ENCODE measurements around the gene CKMT2. TPM values are rescaled to one million over a fixed set of nuclear protein-coding genes. Genes with fewer than 3 reads are reported as not detected.
A peak's percentile ranks its signal among the peaks of the same experiment; 100 is the strongest.

Gene CKMT2
- total RNA-seq, 2 donors from 2014 or later = 2.1 to 2.3 TPM

- H3K27ac Mint-ChIP-seq = no peak overlapping the region
- no peaks in the 10 kb centered on the region for H3K9me3 Mint-ChIP-seq
- TF ChIP-seq CTCF (conservative IDR thresholded peaks at IDR 0.05) = no peak
- no peak overlapping the region for H3K4me3 ChIP-seq (ENCODE audit: low read length)
- DNase-seq = no peak
- WGBS, 2 experiments (ENCODE audit: insufficient coverage in 1 of 2, insufficient read length in 1 of 2) = 78 to 89% methylated on average over 3 to 5 of the region's 5 CpGs
- H3K4me3 Mint-ChIP-seq = no peak overlapping the region
- H3K4me1 ChIP-seq (ENCODE audit: control insufficient read depth, insufficient read depth, low read length) = peaks cover 17% of the 10 kb centered on the region
- H3K36me3 ChIP-seq (ENCODE audit: control insufficient read depth, insufficient read depth, low read length) = peaks cover 4% of the 10 kb centered on the region
- H3K27me3 Mint-ChIP-seq (ENCODE audit: insufficient read depth) = no peaks in the 10 kb centered on the region
- no peak overlapping the region for H3K9ac ChIP-seq (ENCODE audit: extremely low read depth, low read length, poor library complexity, severe bottlenecking)
- peaks cover 32% of the 10 kb centered on the region for H3K4me1 Mint-ChIP-seq
- no peak overlapping the region for H3K27ac ChIP-seq (ENCODE audit: low read depth, low read length)
- peaks cover 9% of the 10 kb centered on the region for H3K36me3 Mint-ChIP-seq (ENCODE audit: low read depth)
- H3K9me3 ChIP-seq (ENCODE audit: control insufficient read depth, low read length) = no peaks in the 10 kb centered on the region
- H3K27me3 ChIP-seq (ENCODE audit: control insufficient read depth, insufficient read depth, low read length, poor library complexity, severe bottlenecking) = no peaks in the 10 kb centered on the region
Observed at GRCh38 chr5:81241001-81241400, 7.9 kb downstream of the CKMT2 start.

GRCh38 chr5:81241961-81242648 lies 9.0 kb downstream of the CKMT2 start:
- Mint-ChIP-seq H3K4me1 (peaks cover 42% of the 10 kb centered on the region), H3K27ac (no peak overlapping the region), H3K9me3 (no peaks in the 10 kb centered on the region), H3K27me3 (ENCODE audit: insufficient read depth) (no peaks in the 10 kb centered on the region), H3K4me3 (no peak overlapping the region), H3K36me3 (ENCODE audit: low read depth) (peaks cover 9% of the 10 kb centered on the region)
- DNase-seq = peak; percentile 55
- 91 to 93% methylated on average over 8 of the region's 8 CpGs for WGBS, 2 experiments (ENCODE audit: insufficient coverage in 1 of 2, insufficient read length in 1 of 2)
- no peak overlapping the region for H3K9ac ChIP-seq (ENCODE audit: extremely low read depth, low read length, poor library complexity, severe bottlenecking)
- no peaks in the 10 kb centered on the region for H3K27me3 ChIP-seq (ENCODE audit: control insufficient read depth, insufficient read depth, low read length, poor library complexity, severe bottlenecking)
- TF ChIP-seq CTCF (conservative IDR thresholded peaks at IDR 0.05) = no peak
- no peak overlapping the region for H3K27ac ChIP-seq (ENCODE audit: low read depth, low read length)
- peaks cover 4% of the 10 kb centered on the region for H3K36me3 ChIP-seq (ENCODE audit: control insufficient read depth, insufficient read depth, low read length)
- H3K4me3 ChIP-seq (ENCODE audit: low read length) = no peak overlapping the region
- no peaks in the 10 kb centered on the region for H3K9me3 ChIP-seq (ENCODE audit: control insufficient read depth, low read length)
- peaks cover 21% of the 10 kb centered on the region for H3K4me1 ChIP-seq (ENCODE audit: control insufficient read depth, insufficient read depth, low read length)

GRCh38 chr5:81242906-81243436 lies 9.8 kb downstream of the CKMT2 start:
- H3K36me3 Mint-ChIP-seq (ENCODE audit: low read depth) = peaks cover 9% of the 10 kb centered on the region
- H3K4me3 Mint-ChIP-seq = no peak overlapping the region
- H3K27ac ChIP-seq (ENCODE audit: low read depth, low read length) = no peak overlapping the region
- peaks cover 29% of the 10 kb centered on the region for H3K4me1 ChIP-seq (ENCODE audit: control insufficient read depth, insufficient read depth, low read length)
- 95 to 100% methylated on average over 3 to 4 of the region's 4 CpGs for WGBS, 2 experiments (ENCODE audit: insufficient coverage in 1 of 2, insufficient read length in 1 of 2)
- H3K27me3 Mint-ChIP-seq (ENCODE audit: insufficient read depth) = no peaks in the 10 kb centered on the region
- peaks cover 4% of the 10 kb centered on the region for H3K36me3 ChIP-seq (ENCODE audit: control insufficient read depth, insufficient read depth, low read length)
- no peaks in the 10 kb centered on the region for H3K9me3 ChIP-seq (ENCODE audit: control insufficient read depth, low read length)
- H3K4me3 ChIP-seq (ENCODE audit: low read length) = no peak overlapping the region
- H3K27me3 ChIP-seq (ENCODE audit: control insufficient read depth, insufficient read depth, low read length, poor library complexity, severe bottlenecking) = no peaks in the 10 kb centered on the region
- DNase-seq = no peak
- no peak overlapping the region for H3K9ac ChIP-seq (ENCODE audit: extremely low read depth, low read length, poor library complexity, severe bottlenecking)
- H3K9me3 Mint-ChIP-seq = no peaks in the 10 kb centered on the region
- H3K4me1 Mint-ChIP-seq = peaks cover 48% of the 10 kb centered on the region
- H3K27ac Mint-ChIP-seq = no peak overlapping the region
- TF ChIP-seq CTCF (conservative IDR thresholded peaks at IDR 0.05) = no peak

Data from endodermal cell (in vitro differentiated cells).